GM23338 (cell line): ENCODE results near the gene APBB1. TPM values are rescaled to one million over a fixed set of nuclear protein-coding genes. Genes with fewer than 3 reads are reported as not detected.

Experiments used
- ATAC-seq: fragments of 200-7000 bp; cut with Tn5 transposase; 3 replicates; pipeline ENCODE4 v1.9.1; 2020
- DNase-seq: peaks from one replicate; pipeline ENCODE4 v3.0.0-alpha.2; 2015; ENCODE audit warnings: low spot score
- H2AFZ ChIP-seq: fragments of 200-600 bp; sonication (generic); 2 replicates; pipeline ENCODE4 v1.8.0; 2016; ENCODE audit warnings: antibody characterized with exemption, mild to moderate bottlenecking, moderate library complexity
- H3F3A ChIP-seq: fragments of 200-600 bp; sonication (generic); replicated peaks from 2 replicates; pipeline ENCODE4 v1.8.0; 2017; ENCODE audit warnings: antibody characterized with exemption, mixed run types, low read depth
- H3K27ac ChIP-seq: fragments of 200-600 bp; sonication (generic); 2 replicates; pipeline ENCODE4 v1.6.1; 2016; ENCODE audit warnings: low read depth
- H3K27me3 ChIP-seq: fragments of 200-600 bp; sonication (generic); 2 replicates; pipeline ENCODE4 v1.8.0; 2016; ENCODE audit warnings: mild to moderate bottlenecking, mixed run types, moderate library complexity; ENCODE audit not compliant: insufficient read depth
- H3K36me3 ChIP-seq: fragments of 200-600 bp; sonication (generic); 2 replicates; pipeline ENCODE4 v1.8.0; 2016; ENCODE audit warnings: mild to moderate bottlenecking; ENCODE audit not compliant: insufficient read depth
- H3K4me1 ChIP-seq: fragments of 200-600 bp; sonication (generic); 2 replicates; pipeline ENCODE4 v1.8.0; 2016; ENCODE audit warnings: mild to moderate bottlenecking, moderate library complexity; ENCODE audit not compliant: insufficient read depth
- H3K4me2 ChIP-seq: fragments of 200-600 bp; sonication (generic); 2 replicates; pipeline ENCODE4 v1.7.1; 2017; ENCODE audit warnings: mixed run types
- H3K4me3 ChIP-seq: fragments of 200-600 bp; sonication (generic); 2 replicates; pipeline ENCODE4 v1.6.1; 2016; ENCODE audit warnings: mixed run types
- H3K79me2 ChIP-seq: fragments of 200-600 bp; sonication (generic); replicated peaks from 2 replicates; pipeline ENCODE4 v1.8.0; 2017; ENCODE audit warnings: mild to moderate bottlenecking; ENCODE audit not compliant: insufficient read depth
- H3K9me2 ChIP-seq: fragments of 200-600 bp; sonication (generic); 2 replicates; pipeline ENCODE4 v1.8.0; 2017; ENCODE audit not compliant: insufficient read depth
- H4K20me1 ChIP-seq: fragments of 200-600 bp; sonication (generic); replicated peaks from 2 replicates; pipeline ENCODE4 v1.8.0; 2017; ENCODE audit warnings: mild to moderate bottlenecking; ENCODE audit not compliant: insufficient read depth
- H3K27ac Mint-ChIP-seq: 2 replicates; pipeline ENCODE4 v1.8.0; 2020; ENCODE audit warnings: inconsistent platforms, mild to moderate bottlenecking, moderate library complexity, mixed read lengths
- H3K27me3 Mint-ChIP-seq: 3 replicates; pipeline ENCODE4 v1.8.0; 2022; ENCODE audit warnings: low read depth, mild to moderate bottlenecking, moderate library complexity, mixed read lengths, inconsistent platforms; ENCODE audit not compliant: insufficient read depth, poor library complexity
- H3K36me3 Mint-ChIP-seq: 3 replicates; pipeline ENCODE4 v1.8.0; 2021; ENCODE audit warnings: low read depth, mild to moderate bottlenecking, inconsistent platforms, moderate library complexity, mixed read lengths
- H3K4me1 Mint-ChIP-seq: 3 replicates; pipeline ENCODE4 v1.8.0; 2020; ENCODE audit warnings: mild to moderate bottlenecking, inconsistent platforms, mixed read lengths
- H3K4me3 Mint-ChIP-seq: 3 replicates; pipeline ENCODE4 v1.8.0; 2021; ENCODE audit warnings: moderate library complexity, mild to moderate bottlenecking, inconsistent platforms, mixed read lengths
- H3K9me3 Mint-ChIP-seq: 3 replicates; pipeline ENCODE4 v1.8.0; 2020; ENCODE audit warnings: moderate library complexity, mild to moderate bottlenecking, inconsistent platforms, mixed read lengths
- CREB1 ChIP-seq: fragments of 250-450 bp; sonication (Bioruptor Pico); IDR thresholded peaks from 2 replicates; pipeline ENCODE4 v1.5.0; 2020; ENCODE audit warnings: low read depth, mild to moderate bottlenecking, moderate library complexity
- CTCF ChIP-seq, 2 experiments: fragments of 200-600 bp in 1 of 2; sonication (generic) in 1 of 2; conservative IDR thresholded peaks; 2 replicates each; pipeline versions ENCODE4 v1.5.1 to v1.6.1; 2016 to 2017; ENCODE audit warnings: antibody characterized with exemption in 2 of 2, low read depth in 2 of 2, mild to moderate bottlenecking in 2 of 2, moderate library complexity in 1 of 2
- EZH2phosphoT487 ChIP-seq: fragments of 200-600 bp; sonication (generic); IDR thresholded peaks from one replicate; pipeline ENCODE4 v1.8.1; 2018; ENCODE audit warnings: antibody characterized with exemption; ENCODE audit not compliant: unreplicated experiment
- NANOG ChIP-seq: IDR thresholded peaks from 2 replicates; pipeline ENCODE4 v1.6.1; 2016; ENCODE audit warnings: antibody characterized with exemption, borderline replicate concordance
- POLR2AphosphoS5 ChIP-seq: IDR thresholded peaks from 2 replicates; pipeline ENCODE4 v1.6.1; 2016; ENCODE audit warnings: antibody characterized with exemption, low read depth
- ZNF114 ChIP-seq: fragments of 250-450 bp; sonication (Bioruptor Pico); IDR thresholded peaks from 2 replicates; pipeline ENCODE4 v1.5.0; 2020; ENCODE audit warnings: mild to moderate bottlenecking, moderate library complexity
- ZNF331 ChIP-seq: fragments of 250-450 bp; sonication (Bioruptor Pico); IDR thresholded peaks from 2 replicates; pipeline ENCODE4 v1.5.0; 2020; ENCODE audit warnings: low read depth, mild to moderate bottlenecking, moderate library complexity
- ZNF462 ChIP-seq: fragments of 250-450 bp; sonication (Bioruptor Pico); IDR thresholded peaks from 2 replicates; pipeline ENCODE4 v1.5.0; 2020; ENCODE audit warnings: mild to moderate bottlenecking, moderate library complexity
- polyA plus RNA-seq: library from polyadenylated mRNA; unstranded; fragments of >200 nt; fragmentation: Nextera tagmentation; extraction: Ambion mirVana; gene quantifications from 2 replicates; pipeline ENCODE4 v1.2.1, GENCODE V29; 2016
- total RNA-seq: library from RNA; depleted of rRNA; stranded (reverse); fragments of >200 nt; shearing (Covaris generic); gene quantifications from 2 replicates; pipeline ENCODE4 v1.2.3, GENCODE V29; 2014

The APBB1 gene
- total and polyA plus RNA-seq, 2 experiments from 2014 or later = 10.6 to 24.7 TPM

- no peak for TF ChIP-seq ZNF462 (CRISPR knock-in tag)
- TF ChIP-seq NANOG = no peak
- TF ChIP-seq EZH2phosphoT487 = no peak
- TF ChIP-seq CREB1 (CRISPR knock-in tag) = no peak
- no peak for TF ChIP-seq ZNF331 (CRISPR knock-in tag)
These were observed 34.3 kb upstream of the APBB1 start (continued) for GRCh38 chr11:6453152-6453551.

- no peaks in the 10 kb centered on the region for H3K27me3 Mint-ChIP-seq
- H3K4me3 Mint-ChIP-seq = no peak overlapping the region
- H3K27ac Mint-ChIP-seq = no peak overlapping the region
- DNase-seq = no peak
- Histone ChIP-seq H3K36me3 (0 out of 2 replicates have a peak, but pooled peaks cover 3% of the 10 kb centered on the region), H3K27ac (no peak overlapping the region), H2AFZ (no peak overlapping the region), H3K79me2 (no peaks in the 10 kb centered on the region), H4K20me1 (no peaks in the 10 kb centered on the region), H3K4me1 (no peaks in the 10 kb centered on the region), H3K9me2 (no peaks in the 10 kb centered on the region), H3F3A (no peaks in the 10 kb centered on the region), H3K4me2 (no peak overlapping the region), H3K4me3 (no peak overlapping the region), H3K27me3 (no peaks in the 10 kb centered on the region)
- H3K4me1 Mint-ChIP-seq = no peaks in the 10 kb centered on the region
- ATAC-seq = no peak
- no peaks in the 10 kb centered on the region for H3K36me3 Mint-ChIP-seq
- H3K9me3 Mint-ChIP-seq = no peaks in the 10 kb centered on the region
- TF ChIP-seq ZNF462 (CRISPR knock-in tag) = no peak
- TF ChIP-seq EZH2phosphoT487 = no peak
- TF ChIP-seq ZNF331 (CRISPR knock-in tag) = no peak
- TF ChIP-seq CREB1 (CRISPR knock-in tag) = no peak
- no peak for TF ChIP-seq CTCF (conservative IDR thresholded peaks at IDR 0.05; ENCODE audit: low read depth in 2 of 2)
- TF ChIP-seq NANOG = no peak
- TF ChIP-seq POLR2AphosphoS5 = no peak
- no peak for TF ChIP-seq ZNF114 (CRISPR knock-in tag)
These were observed 33.3 kb upstream of the APBB1 start for GRCh38 chr11:6452219-6452618.
